EH (cell line): ENCODE measurements around the gene RAX.
"Not testable (repeated sequence)": the region's sequence is repeated elsewhere in the genome, so short reads cannot be mapped to it uniquely, and the experiment has no call there.

Source experiments
- DNase-seq: peaks from one replicate; pipeline ENCODE4 v3.0.0-alpha.2; 2015; ENCODE audit warnings: low read depth

RAX gene

GRCh38 chr18:59273759-59274532 lies 692 bp upstream of the RAX start:
- no peak for DNase-seq

- DNase-seq = no peak
Observed at GRCh38 chr18:59272221-59272888, 899 bp downstream of the RAX start.

GRCh38 chr18:59271606-59272220 lies 1.5 kb downstream of the RAX start:
- no peak for DNase-seq

GRCh38 chr18:59270689-59271257 lies 2.5 kb downstream of the RAX start:
- peak; percentile 13 for DNase-seq

- no peak for DNase-seq
Observed at GRCh38 chr18:59269563-59270119, 3.6 kb downstream of the RAX start.

GRCh38 chr18:59268721-59269562 lies 4.3 kb downstream of the RAX start:
- DNase-seq = peak; percentile 8

- no peak for DNase-seq
Observed at GRCh38 chr18:59268127-59268720, 5.0 kb downstream of the RAX start.

GRCh38 chr18:59267503-59268126 lies 5.6 kb downstream of the RAX start:
- DNase-seq = no peak

- no peak for DNase-seq
Observed at GRCh38 chr18:59266886-59267502, 6.3 kb downstream of the RAX start.

- DNase-seq = no peak
Observed at GRCh38 chr18:59266459-59266858, 6.8 kb downstream of the RAX start.

- DNase-seq = no peak
Observed at GRCh38 chr18:59265974-59266369, 7.3 kb downstream of the RAX start.

- DNase-seq = peak; percentile 27
Observed at GRCh38 chr18:59265246-59265973, 7.8 kb downstream of the RAX start.

GRCh38 chr18:59264651-59265245 lies 8.5 kb downstream of the RAX start:
- DNase-seq = no peak

GRCh38 chr18:59264121-59264571 lies 9.1 kb downstream of the RAX start:
- DNase-seq = no peak

- DNase-seq = no peak
Observed at GRCh38 chr18:59263661-59264060, 9.6 kb downstream of the RAX start.

- not testable (repeated sequence) for DNase-seq
Observed at GRCh38 chr18:59262243-59262642, 11.0 kb downstream of the RAX start.

GRCh38 chr18:59261842-59262241 lies 11.4 kb downstream of the RAX start:
- not testable (repeated sequence) for DNase-seq

GRCh38 chr18:59255491-59255890 lies 17.8 kb downstream of the RAX start:
- DNase-seq = not testable (repeated sequence)

GRCh38 chr18:59249199-59249774 lies 24.0 kb downstream of the RAX start:
- peak; percentile 83 for DNase-seq
